PC-9 (cell line): ENCODE measurements around the gene TTC27.

Experiments used
- EZH2 ChIP-seq: fragments of 200-600 bp; sonication (generic); IDR thresholded peaks from 2 replicates; pipeline ENCODE4 v1.8.0; 2017; ENCODE audit warnings: antibody characterized with exemption, low read depth
- TF ChIP-seq, protein P1 (sequence below): fragments of 200-600 bp; sonication (generic); conservative IDR thresholded peaks from 2 replicates; pipeline ENCODE4 v1.6.1; 2017; ENCODE audit warnings: mixed run types, antibody characterized with exemption, mild to moderate bottlenecking, moderate library complexity

DNA sequence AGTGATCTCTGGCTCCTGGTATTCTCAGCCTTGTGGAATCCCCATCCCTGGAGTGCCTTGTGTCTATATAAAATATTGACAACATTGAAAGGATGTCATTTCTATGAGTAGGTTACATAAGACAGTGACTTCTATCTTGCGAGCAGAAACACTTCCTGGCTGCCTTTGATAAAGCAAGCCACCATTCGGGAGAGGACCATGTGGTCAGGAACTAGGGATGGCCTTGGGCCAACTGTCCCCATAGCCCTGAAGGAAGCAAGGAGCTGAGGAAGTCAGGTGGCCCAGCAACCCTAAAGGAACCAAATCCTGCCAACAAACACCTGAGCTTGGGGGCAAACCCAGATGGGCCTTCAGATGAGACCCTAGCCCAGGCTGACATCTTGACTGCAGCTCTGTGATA, 205.9 kb downstream of the TTC27 start:
- TF ChIP-seq, protein P1, sequence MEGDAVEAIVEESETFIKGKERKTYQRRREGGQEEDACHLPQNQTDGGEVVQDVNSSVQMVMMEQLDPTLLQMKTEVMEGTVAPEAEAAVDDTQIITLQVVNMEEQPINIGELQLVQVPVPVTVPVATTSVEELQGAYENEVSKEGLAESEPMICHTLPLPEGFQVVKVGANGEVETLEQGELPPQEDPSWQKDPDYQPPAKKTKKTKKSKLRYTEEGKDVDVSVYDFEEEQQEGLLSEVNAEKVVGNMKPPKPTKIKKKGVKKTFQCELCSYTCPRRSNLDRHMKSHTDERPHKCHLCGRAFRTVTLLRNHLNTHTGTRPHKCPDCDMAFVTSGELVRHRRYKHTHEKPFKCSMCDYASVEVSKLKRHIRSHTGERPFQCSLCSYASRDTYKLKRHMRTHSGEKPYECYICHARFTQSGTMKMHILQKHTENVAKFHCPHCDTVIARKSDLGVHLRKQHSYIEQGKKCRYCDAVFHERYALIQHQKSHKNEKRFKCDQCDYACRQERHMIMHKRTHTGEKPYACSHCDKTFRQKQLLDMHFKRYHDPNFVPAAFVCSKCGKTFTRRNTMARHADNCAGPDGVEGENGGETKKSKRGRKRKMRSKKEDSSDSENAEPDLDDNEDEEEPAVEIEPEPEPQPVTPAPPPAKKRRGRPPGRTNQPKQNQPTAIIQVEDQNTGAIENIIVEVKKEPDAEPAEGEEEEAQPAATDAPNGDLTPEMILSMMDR, result no peak
- TF ChIP-seq EZH2, result no peak
